Liver (tissue), 3 donors: ENCODE results near the gene DNPEP.

Experiments
- FOXA1 ChIP-seq: IDR thresholded peaks from 2 replicates; pipeline ENCODE4 v1.6.1; 2016; ENCODE audit warnings: antibody characterized with exemption
- GABPA ChIP-seq, 2 donors: IDR thresholded peaks in 1 of 2; conservative IDR thresholded peaks in 1 of 2; 2 replicates each; pipeline ENCODE4 v1.6.1; 2016; ENCODE audit warnings: antibody characterized with exemption in 2 of 2, mild to moderate bottlenecking in 1 of 2, moderate library complexity in 1 of 2
- YY1 ChIP-seq: IDR thresholded peaks from 2 replicates; pipeline ENCODE4 v1.6.1; 2016; ENCODE audit warnings: antibody characterized with exemption, mild to moderate bottlenecking
- TF ChIP-seq, protein P1 (sequence below): fragments of 150-350 bp; IDR thresholded peaks from 2 replicates; pipeline ENCODE4 v1.5.1; 2017; ENCODE audit warnings: improper control_type of control experiment, low read depth, low read length; ENCODE audit not compliant: missing input control
- TF ChIP-seq, protein P2 (sequence below): IDR thresholded peaks from 2 replicates; pipeline ENCODE4 v1.6.1; 2016; ENCODE audit warnings: antibody characterized with exemption
- donor health status: healthy.
- donor health status: healthy.

- TF ChIP-seq, protein P1, sequence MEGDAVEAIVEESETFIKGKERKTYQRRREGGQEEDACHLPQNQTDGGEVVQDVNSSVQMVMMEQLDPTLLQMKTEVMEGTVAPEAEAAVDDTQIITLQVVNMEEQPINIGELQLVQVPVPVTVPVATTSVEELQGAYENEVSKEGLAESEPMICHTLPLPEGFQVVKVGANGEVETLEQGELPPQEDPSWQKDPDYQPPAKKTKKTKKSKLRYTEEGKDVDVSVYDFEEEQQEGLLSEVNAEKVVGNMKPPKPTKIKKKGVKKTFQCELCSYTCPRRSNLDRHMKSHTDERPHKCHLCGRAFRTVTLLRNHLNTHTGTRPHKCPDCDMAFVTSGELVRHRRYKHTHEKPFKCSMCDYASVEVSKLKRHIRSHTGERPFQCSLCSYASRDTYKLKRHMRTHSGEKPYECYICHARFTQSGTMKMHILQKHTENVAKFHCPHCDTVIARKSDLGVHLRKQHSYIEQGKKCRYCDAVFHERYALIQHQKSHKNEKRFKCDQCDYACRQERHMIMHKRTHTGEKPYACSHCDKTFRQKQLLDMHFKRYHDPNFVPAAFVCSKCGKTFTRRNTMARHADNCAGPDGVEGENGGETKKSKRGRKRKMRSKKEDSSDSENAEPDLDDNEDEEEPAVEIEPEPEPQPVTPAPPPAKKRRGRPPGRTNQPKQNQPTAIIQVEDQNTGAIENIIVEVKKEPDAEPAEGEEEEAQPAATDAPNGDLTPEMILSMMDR = no peak
- no peak for TF ChIP-seq YY1
- TF ChIP-seq GABPA (IDR thresholded peaks at IDR 0.05 in 1 of 2, conservative IDR thresholded peaks at IDR 0.05 in 1 of 2) = no peak
- TF ChIP-seq, protein P2, sequence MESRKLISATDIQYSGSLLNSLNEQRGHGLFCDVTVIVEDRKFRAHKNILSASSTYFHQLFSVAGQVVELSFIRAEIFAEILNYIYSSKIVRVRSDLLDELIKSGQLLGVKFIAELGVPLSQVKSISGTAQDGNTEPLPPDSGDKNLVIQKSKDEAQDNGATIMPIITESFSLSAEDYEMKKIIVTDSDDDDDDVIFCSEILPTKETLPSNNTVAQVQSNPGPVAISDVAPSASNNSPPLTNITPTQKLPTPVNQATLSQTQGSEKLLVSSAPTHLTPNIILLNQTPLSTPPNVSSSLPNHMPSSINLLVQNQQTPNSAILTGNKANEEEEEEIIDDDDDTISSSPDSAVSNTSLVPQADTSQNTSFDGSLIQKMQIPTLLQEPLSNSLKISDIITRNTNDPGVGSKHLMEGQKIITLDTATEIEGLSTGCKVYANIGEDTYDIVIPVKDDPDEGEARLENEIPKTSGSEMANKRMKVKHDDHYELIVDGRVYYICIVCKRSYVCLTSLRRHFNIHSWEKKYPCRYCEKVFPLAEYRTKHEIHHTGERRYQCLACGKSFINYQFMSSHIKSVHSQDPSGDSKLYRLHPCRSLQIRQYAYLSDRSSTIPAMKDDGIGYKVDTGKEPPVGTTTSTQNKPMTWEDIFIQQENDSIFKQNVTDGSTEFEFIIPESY = no peak
- TF ChIP-seq FOXA1 = no peak
Observed at GRCh38 chr2:219386532-219387280, 1.0 kb downstream of the DNPEP start.
